ENCODE data around the gene ITGB4.

Gene ITGB4

GRCh38 chr17:75743625-75744206 is 22.5 kb downstream of the ITGB4 start:
- no peak overlapping the region for H3K4me3 ChIP-seq (ENCODE audit: low read depth, low read length)
- TF ChIP-seq CTCF (IDR thresholded peaks at IDR 0.05; ENCODE audit: borderline replicate concordance, insufficient read depth, low read depth, low read length): no peak

DNA sequence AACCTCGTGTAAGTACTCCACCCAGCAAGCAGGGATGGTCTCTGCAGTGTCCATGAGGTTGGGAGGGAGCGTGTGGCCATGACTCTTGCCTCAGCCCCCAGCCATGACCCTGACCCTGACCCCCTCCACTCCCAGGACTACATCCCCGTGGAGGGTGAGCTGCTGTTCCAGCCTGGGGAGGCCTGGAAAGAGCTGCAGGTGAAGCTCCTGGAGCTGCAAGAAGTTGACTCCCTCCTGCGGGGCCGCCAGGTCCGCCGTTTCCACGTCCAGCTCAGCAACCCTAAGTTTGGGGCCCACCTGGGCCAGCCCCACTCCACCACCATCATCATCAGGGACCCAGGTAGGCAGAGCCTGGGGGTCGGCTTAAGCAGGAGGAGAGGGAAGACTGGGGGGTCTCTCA is 27.4 kb downstream of the ITGB4 start:
- no peak for TF ChIP-seq CTCF (IDR thresholded peaks at IDR 0.05; ENCODE audit: borderline replicate concordance, insufficient read depth, low read depth, low read length)
- H3K4me3 ChIP-seq (ENCODE audit: low read depth, low read length): no peak overlapping the region

DNA sequence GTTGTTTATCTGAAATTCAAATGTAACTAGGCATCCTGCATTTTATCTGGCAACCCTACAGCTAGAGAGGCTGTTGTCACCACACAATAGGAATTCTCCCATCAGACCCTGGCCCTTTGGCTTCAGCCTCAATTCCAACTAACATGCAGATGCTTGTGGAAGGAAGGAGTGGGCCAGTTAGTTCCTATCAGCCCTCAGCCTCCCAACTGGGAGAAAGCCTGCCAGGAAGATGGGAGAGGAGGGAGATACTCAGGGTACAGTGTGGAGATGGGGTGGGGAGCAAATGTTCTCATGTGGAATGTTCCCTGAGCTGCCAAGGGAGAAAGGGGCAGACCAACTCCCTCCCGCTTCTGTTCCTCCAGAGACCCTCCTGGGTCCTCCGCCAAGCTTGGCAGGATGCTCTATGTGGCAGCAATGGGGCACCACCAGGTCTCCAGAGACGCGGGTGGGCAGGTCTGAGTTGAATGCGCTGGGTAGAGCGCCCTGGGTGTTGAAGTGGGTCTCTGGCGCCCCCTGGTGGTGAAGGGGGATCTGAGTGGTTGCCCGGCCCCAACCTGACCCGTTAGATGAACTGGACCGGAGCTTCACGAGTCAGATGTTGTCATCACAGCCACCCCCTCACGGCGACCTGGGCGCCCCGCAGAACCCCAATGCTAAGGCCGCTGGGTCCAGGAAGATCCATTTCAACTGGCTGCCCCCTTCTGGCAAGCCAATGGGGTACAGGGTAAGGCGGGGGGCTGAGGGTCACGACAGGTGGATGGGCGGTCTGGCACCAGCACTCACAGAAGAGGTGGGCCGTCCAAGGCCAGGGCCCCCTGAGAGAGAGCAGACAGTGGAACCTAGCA is 28.5 kb downstream of the ITGB4 start:
- no peak overlapping the region for H3K4me3 ChIP-seq (ENCODE audit: low read depth, low read length)

DNA sequence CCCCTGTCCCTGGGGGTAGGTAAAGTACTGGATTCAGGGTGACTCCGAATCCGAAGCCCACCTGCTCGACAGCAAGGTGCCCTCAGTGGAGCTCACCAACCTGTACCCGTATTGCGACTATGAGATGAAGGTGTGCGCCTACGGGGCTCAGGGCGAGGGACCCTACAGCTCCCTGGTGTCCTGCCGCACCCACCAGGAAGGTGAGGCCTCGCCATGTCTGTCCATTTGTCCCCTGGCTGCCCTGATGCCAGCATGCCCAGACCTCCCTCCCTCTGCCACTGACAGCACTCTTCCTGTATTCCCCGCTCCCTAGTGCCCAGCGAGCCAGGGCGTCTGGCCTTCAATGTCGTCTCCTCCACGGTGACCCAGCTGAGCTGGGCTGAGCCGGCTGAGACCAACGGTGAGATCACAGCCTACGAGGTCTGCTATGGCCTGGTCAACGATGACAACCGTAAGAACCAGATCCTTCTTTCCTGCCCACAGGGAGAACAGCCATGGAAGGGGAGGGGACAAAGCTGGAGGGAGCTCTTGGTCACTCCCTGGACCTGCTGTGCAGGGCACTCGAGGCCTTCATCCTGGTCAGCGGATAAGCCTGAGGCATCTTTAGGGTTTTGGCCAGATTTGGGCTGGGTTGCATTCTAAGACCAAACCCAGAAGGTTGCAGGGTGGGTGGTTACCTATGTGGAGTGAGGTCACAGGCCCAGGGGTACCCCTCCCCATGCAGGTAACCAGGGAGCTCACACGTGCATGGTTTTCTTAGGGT is 29.6 kb downstream of the ITGB4 start:
- TF ChIP-seq CTCF (IDR thresholded peaks at IDR 0.05; ENCODE audit: borderline replicate concordance, insufficient read depth, low read depth, low read length): no peak
- H3K4me3 ChIP-seq (ENCODE audit: low read depth, low read length): no peak overlapping the region

More for the DNA sequence above, 28.5 kb downstream of the ITGB4 start:
- TF ChIP-seq CTCF (IDR thresholded peaks at IDR 0.05; ENCODE audit: borderline replicate concordance, insufficient read depth, low read depth, low read length): peak; percentile 92

DNA sequence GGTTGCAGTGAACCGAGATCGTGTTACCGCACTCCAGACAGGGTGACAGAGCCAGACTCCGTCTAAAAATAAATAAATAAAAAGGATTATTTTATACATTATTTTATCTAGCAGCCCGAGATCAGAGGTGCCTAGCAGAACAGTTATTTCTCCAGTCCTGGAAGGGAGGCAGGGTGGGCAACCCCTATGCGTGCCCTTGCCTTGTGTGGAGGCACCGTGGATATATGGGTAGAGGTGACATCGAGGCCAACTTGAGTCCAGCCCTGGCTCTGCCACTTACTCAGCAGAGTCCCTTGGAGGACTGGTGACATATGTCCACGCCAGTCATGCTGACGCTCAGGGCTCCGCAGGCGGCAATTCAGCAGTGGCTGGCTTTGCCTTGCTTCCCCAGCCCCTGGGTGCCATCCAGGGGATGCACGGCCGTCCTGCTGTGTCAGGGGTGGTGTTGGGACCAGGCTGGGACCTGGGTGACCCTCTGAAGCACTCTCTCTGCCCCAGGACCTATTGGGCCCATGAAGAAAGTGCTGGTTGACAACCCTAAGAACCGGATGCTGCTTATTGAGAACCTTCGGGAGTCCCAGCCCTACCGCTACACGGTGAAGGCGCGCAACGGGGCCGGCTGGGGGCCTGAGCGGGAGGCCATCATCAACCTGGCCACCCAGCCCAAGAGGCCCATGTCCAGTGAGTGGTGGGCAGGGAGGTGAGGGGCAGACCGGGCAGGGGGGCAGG is 30.6 kb downstream of the ITGB4 start:
- H3K4me3 ChIP-seq (ENCODE audit: low read depth, low read length): no peak overlapping the region

DNA sequence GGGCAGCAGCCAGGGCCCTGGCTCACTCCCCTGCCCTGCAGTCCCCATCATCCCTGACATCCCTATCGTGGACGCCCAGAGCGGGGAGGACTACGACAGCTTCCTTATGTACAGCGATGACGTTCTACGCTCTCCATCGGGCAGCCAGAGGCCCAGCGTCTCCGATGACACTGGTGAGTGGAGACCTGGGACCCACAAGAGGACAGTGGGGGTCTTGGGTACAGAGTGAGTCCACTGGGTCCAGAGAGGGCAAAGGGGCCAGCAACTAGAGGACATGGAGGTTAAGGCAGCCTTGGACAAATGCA is 31.1 kb downstream of the ITGB4 start:
- H3K4me3 ChIP-seq (ENCODE audit: low read depth, low read length): no peak overlapping the region
- TF ChIP-seq CTCF (IDR thresholded peaks at IDR 0.05; ENCODE audit: borderline replicate concordance, insufficient read depth, low read depth, low read length): no peak

More for the DNA sequence above, 30.6 kb downstream of the ITGB4 start:
- TF ChIP-seq CTCF (IDR thresholded peaks at IDR 0.05; ENCODE audit: borderline replicate concordance, insufficient read depth, low read depth, low read length): no peak
